Middle frontal gyrus (tissue), 1 donor: ENCODE results near the gene NDUFS4.
"Not testable (repeated sequence)": the region's sequence is repeated elsewhere in the genome, so short reads cannot be mapped to it uniquely, and the experiment has no call there.

Source experiments
- DNase-seq: peaks from one replicate; pipeline ENCODE4 v3.0.0-alpha.2; 2015; ENCODE audit warnings: low spot score; ENCODE audit errors: extremely low spot score

The NDUFS4 gene

DNA sequence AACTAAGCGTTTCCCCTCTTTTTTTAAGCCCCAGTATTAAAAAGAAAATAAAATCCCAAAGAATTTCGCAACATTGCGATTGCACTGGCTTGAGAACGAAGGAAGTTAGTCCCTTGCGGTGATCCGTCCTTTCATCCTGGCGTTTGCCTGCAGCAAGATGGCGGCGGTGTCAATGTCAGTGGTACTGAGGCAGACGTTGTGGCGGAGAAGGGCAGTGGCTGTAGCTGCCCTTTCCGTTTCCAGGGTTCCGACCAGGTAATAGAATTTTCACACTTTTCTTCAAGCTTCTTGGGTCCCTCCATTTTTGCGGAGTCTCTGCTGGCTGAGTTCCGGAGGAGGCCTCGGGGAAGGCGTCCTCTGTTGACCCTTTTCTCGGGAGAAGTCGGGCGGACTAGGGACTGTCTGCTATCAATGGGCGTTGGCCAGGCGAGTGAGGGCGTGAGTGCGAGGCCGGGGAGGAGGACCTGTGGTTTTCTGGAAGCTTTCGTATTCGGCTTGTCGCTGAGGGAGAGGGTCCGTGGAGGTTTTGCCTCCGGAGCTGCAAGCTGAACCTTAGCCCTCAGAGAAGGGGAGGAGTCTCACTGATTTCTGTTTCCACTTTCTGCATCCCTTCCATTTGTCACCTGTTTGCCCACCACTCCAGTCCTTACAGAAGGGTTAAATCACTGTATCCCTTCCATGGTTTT lies at the start of gene NDUFS4:
Gene NDUFS4 (plus strand): TSS at position 134 of the 686 bp plus-strand sequence. CDS start 24 bp downstream, at position 158.
- peak; percentile 80 for DNase-seq

- DNase-seq: no peak
These were observed 47.9 kb upstream of the NDUFS4 start for GRCh38 chr5:53512539-53512938.

DNA sequence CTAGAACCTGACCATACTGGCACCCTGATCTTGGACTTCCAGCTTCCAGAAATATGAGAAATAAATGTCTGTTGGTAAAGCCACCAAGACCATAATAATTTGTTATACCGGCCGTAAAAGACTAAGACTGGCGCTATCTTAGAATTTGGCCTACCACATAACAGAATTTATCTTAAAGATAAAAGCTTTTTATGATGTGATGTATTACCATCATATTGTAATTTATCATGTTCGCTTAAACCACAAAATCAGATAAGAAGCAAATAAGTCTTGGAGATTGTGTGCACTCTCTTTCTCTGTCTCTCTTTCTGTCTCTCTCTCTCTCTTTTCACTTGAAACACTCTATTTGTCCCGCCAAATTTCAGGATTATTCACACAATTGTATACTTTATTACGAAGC lies 44.5 kb upstream of the NDUFS4 start:
- DNase-seq: no peak

- DNase-seq: no peak
These were observed 39.6 kb upstream of the NDUFS4 start for GRCh38 chr5:53520813-53521212.

GRCh38 chr5:53537711-53538110 lies 22.7 kb upstream of the NDUFS4 start:
- DNase-seq: no peak

DNA sequence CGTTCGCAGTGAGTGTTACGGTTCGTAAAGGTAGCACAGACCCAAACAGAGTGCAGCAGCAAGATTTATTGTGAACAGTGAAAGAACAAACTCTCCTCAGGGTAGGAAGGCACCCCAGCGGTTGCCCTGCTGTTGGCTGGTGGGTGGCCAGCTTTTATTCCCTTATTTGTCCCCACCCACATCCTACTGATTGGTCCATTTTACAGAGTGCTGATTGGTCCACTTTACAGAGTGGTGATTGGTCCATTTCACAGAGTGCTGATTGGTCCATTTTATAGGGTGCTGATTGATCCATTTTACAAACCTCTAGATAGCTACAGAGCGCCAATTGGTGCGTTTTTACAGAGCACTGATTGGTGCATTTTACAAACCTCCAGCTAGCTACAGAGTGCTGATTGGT lies 19.7 kb upstream of the NDUFS4 start:
- DNase-seq: not testable (repeated sequence)

- no peak for DNase-seq
These were observed 18.6 kb upstream of the NDUFS4 start for GRCh38 chr5:53541859-53542258.

DNA sequence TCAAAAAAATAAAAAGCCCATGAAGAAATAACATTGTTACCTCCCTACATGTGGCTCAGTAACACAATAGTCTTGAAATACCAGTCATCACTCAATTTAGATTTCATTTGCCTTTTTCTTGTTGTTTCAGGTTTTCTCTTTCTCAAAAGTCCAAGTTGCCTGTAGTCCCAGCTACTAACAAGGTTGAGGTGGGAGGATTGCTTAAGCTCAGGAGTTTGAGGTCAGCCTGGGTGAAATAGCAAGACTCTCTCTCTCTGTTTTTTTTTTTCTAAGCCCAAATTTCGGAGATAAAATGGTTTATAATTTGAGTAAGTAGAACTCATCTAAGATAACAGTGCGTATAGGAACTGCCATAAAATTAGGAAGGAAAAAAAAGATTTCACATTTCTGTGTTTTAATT lies 17.5 kb upstream of the NDUFS4 start:
- no peak for DNase-seq

DNA sequence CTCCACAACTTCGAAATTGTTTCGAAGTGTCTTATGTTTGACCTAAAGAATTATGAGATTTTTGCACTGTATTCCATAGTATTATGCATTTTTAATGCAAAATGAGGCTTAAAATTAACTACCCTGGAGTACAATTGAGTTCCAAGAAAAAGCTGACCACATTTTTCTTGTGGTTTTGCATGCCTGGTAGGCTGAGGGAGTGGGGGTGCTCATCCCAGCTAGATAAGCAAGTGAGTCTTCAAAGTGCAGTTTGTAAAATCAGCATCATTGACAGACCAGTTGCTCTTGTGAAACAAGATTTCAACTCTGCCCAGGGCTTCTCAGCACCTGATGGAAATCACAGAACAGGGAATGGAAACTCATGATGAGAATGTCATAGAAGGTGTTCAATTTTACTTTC lies 17.0 kb upstream of the NDUFS4 start:
- DNase-seq: no peak

GRCh38 chr5:53545744-53546143 lies 14.7 kb upstream of the NDUFS4 start:
- no peak for DNase-seq

GRCh38 chr5:53547226-53547625 lies 13.2 kb upstream of the NDUFS4 start:
- no peak for DNase-seq

- not testable (repeated sequence) for DNase-seq
These were observed 11.9 kb upstream of the NDUFS4 start for GRCh38 chr5:53548501-53548900.

DNA sequence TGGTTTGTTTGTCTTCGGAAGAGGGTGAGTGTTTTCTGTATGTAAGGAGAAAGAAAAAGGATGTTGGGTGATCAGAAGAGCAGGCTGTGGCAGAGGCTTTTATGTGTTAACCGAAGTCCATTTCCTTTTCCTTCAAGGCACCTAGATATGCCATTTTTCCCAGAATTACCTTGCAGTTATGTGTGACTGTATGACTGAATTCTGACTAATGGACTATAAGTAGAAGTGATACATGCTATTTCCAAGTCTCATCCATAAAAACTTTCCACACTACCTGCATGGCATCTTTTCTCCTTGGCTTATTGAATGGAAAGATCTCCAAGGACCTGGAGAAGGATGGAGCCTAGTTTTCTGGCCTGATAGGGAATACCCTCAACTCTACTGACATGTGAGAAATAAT lies 10.6 kb upstream of the NDUFS4 start:
- DNase-seq: no peak

DNA sequence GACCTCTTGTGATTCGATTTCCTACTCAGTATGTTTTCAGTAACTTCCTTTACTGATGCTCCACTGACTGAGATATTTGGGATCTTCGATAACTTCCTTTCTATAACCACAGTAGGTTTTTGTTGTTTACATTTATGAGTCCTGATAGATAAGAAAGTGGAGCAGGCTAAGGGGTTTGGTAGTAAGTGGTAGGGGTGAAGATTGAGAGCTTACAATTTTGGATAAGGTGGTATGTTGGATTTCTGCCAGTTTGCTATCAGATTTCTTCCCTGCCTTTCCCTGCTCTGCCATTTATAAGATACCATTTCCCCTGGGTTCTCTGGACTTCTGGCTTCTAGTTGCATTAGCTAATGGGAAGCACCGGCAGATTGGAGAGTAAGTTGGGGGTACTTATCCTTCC lies 7.9 kb upstream of the NDUFS4 start:
- DNase-seq: no peak

- no peak for DNase-seq
These were observed 6.0 kb upstream of the NDUFS4 start for GRCh38 chr5:53554444-53554843.

DNA sequence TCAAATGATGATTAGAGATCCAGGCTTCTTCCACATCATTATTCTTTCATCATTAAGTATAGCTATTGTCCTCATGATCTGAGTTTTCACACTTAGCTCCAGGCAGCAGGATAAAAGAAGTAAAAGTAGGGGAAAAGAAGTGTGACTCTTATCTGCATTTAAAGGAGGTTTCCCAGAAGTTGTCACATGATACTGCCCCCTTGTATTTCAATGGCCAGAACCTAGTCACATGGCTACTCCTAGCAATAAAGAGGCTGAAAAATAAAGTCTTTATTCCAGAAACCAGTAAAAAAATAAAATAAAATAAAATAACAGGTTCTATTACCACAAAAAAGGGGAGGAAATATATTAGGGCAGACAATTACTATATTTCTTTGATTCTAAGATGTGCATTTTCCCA lies 5.3 kb upstream of the NDUFS4 start:
- DNase-seq: no peak

- DNase-seq: no peak
These were observed 4.4 kb upstream of the NDUFS4 start for GRCh38 chr5:53556001-53556400.

DNA sequence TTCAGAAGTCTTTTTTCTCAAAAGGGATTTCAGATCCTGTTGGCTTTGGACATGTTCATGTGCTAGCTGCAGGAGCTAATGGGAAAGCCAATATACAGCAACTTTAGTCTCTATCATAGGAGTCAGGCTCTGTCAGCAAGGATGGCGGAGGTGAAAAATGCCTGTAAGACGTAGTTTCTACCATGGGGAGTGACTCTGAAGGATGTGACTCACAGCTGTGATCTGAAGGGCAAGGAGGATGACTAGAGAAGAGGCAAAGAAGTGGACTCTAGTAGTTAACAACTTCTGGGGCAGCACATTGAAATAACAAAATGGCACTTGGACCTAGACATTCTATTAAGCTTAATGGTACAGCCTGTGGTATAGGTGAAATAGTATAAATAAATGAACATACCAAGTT lies 3.1 kb upstream of the NDUFS4 start:
- DNase-seq: no peak

DNA sequence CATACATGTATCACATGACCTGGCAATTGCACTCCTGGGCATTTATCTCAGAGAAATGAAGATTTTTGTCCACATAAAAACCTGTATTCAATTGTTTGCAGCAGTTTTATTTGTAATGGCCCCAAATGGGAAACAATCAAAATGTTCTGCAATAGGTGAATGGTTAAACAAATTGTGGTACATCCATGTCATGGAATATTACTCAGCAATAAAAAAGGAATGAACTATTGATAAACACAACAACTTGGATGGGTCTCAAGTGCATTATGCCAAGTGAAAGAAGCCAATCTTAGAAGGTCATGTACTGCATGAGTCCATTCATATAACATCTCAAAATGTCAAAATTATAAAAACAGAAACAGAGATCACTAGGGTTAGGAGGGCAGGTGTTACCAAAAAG lies 1.5 kb upstream of the NDUFS4 start:
- DNase-seq: no peak

GRCh38 chr5:53560028-53560427 lies 411 bp upstream of the NDUFS4 start:
- DNase-seq: no peak

DNA sequence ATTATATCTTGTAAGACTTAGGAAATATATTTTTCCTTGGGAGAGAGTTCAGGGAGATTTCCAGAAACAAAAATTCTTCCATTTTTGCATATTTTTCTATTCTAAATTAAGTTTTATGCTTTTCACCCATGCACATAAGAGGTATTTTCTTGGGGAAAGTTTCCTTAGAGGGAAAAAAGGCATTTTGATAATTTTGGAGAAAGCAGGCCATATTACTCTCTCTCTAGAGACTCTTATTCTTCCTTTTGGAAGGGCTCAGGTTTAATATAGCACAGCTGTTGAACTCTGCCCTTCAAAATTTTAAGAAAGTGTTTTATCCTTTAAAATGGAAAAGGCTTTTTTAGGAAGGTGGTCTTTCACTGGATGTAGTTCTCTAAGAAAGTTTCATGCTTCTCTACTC lies 8.0 kb downstream of the NDUFS4 start:
- no peak for DNase-seq

DNA sequence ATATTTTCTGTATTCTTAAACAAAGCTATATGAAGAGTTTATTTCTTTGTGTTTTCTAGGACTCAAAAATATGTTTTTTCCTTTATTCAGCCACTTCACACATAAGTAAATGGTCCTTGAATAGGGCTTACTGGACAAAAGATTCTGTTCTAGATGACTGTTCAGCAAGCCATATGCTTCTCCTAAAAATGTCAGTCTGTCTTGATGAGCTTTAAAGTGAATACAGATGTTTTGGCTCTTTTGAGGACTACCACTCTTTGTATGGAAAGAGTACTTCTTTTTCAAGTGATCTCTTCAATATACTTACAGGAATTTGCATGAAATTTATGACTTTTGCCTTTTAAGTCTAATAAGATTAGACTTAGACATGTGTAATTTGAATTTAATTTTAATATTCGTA lies 8.4 kb downstream of the NDUFS4 start:
- no peak for DNase-seq

- DNase-seq: no peak
These were observed 9.0 kb downstream of the NDUFS4 start for GRCh38 chr5:53569453-53569852.

DNA sequence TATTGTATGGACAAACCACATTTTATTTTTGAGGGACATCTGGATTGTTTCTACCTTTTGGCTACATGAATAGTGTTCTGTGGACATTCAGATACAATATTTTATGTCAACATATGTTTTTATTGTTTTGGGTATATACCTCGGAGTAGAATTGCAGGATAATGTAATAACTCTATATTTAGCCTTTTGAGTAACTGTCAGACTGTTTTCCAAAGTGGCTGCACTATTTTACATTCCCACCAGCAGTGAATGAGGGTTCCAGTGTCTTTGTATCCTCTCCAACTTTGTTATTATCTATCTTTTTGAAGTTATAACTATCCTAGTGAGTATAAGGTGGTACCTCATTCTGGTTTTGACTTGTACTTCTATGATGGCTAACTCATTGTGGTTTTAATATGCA lies 11.0 kb downstream of the NDUFS4 start:
- no peak for DNase-seq
